HG03521 (cell line): Measurements from ENCODE around the gene INMT.

Source experiments
- ATAC-seq: cut with Tn5 transposase; IDR thresholded peaks from one replicate; pipeline ENCODE4 v1.9.1; 2021; ENCODE audit warnings: mild to moderate bottlenecking, moderate library complexity; ENCODE audit not compliant: unreplicated experiment

INMT gene

DNA sequence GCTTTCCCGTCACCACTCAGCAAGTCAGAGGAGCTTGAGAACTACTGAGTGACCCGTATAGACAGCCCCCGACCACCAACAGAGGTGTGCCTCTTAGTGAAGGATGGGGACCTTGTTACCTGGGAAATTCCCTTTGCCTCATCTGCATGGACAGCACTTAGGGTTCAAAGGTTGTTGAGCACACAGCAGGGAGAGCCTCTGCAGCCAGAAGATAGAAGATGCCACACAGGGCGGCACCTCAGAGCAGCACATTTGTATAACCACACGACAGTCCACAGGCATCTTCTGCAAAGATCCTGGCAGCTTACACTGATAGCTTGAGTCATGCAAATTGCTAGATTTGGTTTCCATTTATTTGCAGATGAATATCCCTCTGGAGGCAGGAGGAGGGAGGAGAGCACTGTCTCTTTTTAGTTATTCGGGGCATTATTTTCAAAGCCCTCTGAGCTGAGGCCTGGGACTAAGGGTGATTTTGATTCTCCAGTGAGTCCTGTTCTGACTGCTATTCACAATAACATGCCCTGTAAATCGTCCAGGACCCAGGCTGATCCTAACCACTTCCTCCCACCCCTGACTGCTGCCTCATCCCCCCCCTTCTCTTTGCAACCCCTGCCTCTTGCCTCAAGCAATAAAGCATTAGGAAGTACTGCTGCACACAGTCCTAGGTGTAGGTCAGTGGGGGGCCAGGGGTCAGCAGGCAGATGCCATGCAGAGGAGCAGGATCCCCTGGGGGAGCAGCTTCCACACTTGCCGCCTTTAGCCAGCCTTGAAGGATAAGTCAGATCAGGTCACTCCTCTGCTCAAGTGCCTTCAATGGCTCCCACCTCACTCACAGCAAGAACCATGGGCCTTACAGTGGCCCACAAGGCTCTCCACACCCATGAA lies 24.6 kb upstream of the INMT start:
- ATAC-seq = no peak

- no peak for ATAC-seq
Measured at GRCh38 chr7:30728591-30729100, 23.3 kb upstream of the INMT start.

DNA sequence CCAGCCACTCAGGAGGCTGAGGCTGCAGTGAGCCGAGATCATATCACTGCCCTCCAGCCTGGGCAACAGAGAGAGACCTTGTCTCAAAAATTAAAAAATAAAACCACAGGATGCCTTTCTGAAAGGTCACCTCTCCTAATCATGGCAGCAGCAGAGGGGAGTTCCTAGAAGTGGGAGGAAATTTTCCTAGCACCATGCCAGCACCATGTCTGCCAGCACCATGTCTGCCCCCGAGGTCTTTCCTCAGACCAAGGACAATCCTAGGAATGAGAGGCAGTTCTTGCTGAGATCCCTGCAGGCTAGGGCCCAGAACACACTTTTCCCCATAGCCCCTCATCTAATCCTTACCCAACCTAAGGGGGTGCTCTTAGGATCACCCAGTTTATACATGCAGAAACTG lies 22.3 kb upstream of the INMT start:
- ATAC-seq = no peak

DNA sequence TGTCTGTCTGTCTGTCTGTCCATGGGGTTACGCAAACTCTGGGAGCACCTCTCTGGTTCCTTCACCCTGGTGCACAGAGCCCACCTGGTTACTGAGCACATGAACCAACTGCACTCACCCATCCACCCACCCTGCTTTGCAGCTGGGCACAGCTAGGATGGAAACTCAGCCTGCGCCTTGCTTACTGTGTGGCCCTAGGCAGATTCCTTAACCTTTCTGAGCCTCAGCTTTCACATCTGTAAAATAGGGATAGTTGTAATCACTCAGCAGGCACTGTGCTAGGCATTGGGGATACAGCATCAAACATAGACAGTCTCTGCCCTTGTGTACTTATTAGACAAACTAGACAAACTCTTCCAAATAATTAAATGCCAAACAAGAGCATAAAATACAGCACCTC lies 21.8 kb upstream of the INMT start:
- ATAC-seq = no peak

- ATAC-seq = no peak
Measured at GRCh38 chr7:30730996-30731395, 20.9 kb upstream of the INMT start.

GRCh38 chr7:30731581-30731980 lies 20.4 kb upstream of the INMT start:
- no peak for ATAC-seq

DNA sequence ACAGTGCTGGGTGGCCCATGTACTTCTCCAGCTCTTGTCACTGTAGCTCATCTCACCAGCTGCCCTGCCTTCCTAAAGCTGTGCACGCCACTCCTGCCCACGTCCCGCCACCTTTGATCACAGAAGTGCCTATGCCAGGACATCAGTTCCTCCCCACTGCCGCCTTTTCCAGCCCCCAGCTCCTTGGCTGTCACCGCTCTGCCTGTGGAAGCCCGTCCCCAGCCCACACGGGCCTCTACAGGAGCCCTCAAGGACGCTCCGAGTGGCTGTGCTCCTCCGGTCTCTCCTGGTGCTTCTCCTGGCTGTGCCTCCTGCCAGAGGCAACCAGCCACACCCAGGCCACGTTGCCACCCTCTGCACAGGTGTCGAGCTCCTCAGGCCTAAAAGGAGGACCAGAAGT lies 19.3 kb upstream of the INMT start:
- ATAC-seq = no peak

GRCh38 chr7:30733216-30733615 lies 18.7 kb upstream of the INMT start:
- ATAC-seq = no peak

GRCh38 chr7:30733691-30734090 lies 18.2 kb upstream of the INMT start:
- no peak for ATAC-seq

DNA sequence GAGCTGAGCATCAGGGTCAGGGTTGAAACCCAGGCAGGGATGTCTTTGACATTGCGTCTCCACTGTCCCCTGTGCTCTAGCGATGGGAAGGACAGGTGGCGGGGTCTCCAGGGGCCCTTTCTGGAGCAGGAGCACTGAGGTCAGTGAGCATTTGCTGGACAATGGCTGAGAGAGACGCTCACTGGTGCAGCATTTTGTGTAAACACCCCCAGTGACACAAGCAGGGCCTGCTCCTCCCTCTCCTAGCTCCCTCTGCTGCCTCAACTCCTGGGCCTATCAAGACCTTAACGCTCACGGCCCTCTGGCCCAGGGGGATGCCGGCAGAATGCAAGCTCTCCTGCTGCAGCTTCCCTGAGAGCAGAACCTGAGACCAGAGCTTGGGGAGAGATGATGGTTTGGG lies 17.4 kb upstream of the INMT start:
- no peak for ATAC-seq

DNA sequence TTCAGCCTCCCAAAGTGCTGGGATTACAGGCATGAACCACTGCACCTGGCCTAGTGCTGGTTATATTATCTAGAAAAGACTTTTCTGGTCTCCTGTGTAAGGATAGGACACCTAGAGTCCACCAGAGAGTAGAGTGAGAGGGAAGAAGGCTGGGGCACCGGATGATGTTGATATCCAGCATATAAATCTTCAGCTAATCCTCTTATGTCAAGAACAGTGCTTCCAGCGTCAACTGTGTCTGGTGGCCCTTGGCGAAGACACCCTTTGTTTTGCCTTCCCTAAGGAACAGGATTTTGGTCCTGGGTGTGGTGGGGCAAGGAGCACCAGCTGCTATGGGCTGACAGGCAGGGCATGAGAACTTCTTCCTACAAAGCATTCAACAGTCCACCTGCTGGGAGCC lies 16.3 kb upstream of the INMT start:
- no peak for ATAC-seq

DNA sequence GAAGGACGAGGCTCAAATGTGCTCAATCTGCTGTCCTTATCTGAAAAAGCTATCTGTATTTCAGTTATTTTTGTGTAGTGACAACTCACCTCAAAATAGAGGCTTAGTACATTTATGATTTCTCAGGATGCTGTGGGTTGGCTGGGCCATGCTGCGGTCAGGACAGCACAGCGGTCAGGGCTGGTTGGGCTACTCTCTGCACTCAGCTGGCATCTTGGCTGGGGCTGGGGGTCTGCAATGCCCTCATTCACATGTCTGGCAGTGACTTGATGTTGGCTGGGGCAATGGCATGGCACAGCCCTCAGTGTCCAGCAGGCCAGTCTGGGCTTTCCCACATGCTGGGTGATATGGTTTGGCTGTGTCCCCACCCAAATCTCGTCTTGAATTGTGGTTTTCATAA lies 15.6 kb upstream of the INMT start:
- ATAC-seq = no peak

DNA sequence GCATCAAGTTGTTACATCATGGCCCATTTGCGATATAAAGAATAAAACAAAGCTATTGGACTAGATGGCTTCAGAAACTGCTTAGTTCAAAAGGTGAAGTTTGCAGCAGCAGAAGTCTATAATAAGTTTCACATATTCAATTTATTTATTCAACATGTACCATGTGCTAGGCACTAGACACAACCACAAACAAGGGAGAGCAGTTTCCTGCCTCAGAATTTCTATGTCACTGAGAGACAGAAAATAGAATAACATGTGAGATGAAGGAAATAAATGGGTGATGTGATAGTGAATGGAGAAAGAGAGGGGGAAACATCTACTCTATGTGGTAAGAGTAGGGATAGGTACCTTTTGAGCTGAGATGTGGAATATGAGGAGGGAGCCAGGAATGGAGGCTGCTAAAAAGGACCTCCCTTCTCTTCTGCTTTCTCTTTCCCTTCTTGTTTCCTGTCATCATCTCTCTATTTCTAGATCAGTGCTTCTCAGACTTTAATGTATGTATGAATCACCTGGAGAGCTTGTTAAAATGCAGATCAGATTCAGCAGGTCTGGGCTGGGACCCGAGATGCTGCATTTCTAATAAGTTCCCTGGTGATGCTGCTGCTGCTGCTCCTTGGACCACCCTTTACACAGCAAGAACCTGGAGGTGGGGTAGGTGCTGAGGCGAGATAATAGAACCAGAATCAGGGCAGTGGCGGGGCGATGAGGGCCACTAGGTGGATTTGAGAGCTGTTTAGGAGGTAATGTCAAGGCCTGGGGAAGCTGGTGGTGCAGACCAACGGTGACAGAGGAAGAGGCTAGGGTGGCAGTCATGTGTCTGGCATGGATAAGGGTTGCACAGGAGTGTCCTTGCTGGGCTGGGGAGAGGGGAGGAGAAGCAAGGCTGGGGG lies 13.7 kb upstream of the INMT start:
- ATAC-seq = no peak

DNA sequence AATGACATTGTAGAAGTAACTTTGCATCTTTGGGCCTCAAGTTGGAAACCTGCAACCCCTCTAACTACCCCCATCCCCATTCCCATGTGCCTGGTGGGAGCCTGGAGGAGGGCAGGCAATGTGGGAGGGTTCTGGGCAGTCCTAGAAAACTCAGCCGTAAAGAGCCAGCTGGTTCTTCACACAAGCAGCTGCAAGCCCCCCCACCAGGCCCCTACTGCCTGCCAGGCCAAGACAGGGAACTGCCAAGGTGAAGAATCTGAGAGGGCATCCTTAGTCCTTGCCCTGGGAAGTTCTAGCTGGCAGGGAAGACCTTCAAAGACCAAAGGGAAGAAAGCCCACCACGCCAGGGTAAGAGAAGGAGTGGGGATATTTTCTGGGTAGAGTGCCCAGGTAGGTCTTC lies 12.2 kb upstream of the INMT start:
- ATAC-seq = no peak

DNA sequence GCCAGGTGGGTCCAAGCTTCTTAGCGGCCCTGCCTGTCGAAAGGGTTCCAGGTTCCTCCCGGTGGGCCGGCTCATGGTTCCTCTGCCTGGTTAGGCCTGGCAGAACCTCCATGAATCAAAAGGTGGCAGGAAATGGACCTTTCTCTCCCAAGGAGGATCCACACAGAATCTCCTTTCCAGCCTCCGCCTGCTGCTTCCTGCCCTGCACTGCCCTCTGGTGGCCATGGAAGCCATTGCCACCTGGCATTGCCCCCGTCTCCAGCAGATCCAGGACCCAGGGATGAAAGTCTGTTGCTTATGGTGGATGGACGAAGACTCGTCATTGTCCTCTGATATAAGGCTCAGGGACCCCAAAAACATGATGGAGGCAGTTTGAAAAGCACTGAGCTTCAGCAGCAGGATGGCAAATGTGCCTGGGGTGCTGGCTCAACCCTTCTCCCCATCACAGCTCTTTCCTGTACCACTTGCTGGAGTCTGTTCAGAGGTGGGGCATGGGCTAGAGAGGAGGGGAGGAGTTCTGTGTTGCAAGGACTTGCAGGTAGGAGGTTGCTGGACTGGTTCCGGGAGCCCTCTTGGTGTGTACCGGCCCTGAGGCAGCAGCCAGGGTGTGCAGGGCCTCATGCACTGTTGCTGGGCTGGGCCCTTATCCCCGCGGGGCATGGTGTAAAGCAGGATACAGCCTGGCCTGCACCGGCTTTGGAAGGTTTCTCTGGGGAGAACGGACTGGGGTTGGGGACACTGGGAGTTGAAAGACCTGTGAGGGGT lies 11.3 kb upstream of the INMT start:
- ATAC-seq = no peak

DNA sequence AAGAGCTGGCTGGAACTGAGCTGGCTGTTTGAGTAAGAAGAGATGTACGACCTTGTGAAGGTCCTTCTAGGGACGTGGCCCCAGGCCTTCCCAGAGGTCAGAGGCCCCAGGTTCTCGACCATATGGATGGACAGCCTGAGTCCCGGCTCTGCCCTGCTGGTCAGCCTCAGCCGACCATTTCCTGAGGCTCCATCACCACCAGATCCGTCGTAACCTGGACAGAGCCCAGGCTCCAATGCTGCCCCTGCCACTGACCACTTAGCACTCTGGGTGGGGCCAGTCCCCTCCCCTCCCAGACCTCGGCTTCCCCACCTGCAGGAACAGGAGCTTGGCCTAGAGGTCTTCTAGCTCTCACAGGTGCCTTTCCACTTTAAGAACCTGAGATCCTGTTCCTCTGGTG lies 10.6 kb upstream of the INMT start:
- ATAC-seq = no peak

- no peak for ATAC-seq
Measured at GRCh38 chr7:30743371-30744074, 8.4 kb upstream of the INMT start.

GRCh38 chr7:30744075-30744417 lies 7.9 kb upstream of the INMT start:
- ATAC-seq = no peak

DNA sequence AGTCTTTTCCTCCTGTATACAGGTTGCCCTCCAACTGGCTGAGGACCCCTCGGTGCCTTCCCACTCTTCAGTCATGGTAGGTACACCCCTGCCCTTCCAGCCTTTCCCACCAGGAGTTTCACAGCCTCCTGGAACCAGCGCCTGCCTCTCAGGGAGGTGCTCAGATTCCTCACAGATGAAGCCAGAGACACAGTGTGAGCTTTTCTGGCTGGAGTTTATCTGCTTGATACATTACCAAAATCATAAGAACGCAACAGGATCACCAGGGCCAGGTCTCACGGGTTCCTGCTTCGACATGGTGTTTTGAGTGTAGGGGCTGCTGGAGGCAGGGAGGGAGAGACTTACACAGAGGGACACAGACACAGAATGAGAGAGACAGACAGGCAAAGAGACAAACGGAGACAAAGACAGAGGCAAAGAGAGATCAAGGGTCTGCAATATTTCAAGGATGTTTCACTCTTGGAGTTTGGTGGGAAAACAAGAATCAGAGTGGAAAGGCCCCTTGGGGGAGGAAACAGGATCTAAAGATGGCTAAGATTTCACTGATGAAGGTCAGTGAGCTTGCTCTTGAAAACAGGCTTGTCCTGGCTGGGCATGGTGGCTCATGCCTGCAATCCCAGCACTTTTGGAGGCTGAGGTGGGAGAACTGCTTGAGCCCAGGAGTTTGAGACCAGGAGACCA lies 6.5 kb upstream of the INMT start:
- no peak for ATAC-seq

- no peak for ATAC-seq
Measured at GRCh38 chr7:30750010-30750409, 1.9 kb upstream of the INMT start.
